Tibial nerve (tissue), 4 donors: Measurements from ENCODE around the gene TNKS2. TPM values are rescaled to one million over a fixed set of nuclear protein-coding genes. Genes with fewer than 3 reads are reported as not detected.
"Not testable (repeated sequence)": the region's sequence is repeated elsewhere in the genome, so short reads cannot be mapped to it uniquely, and the experiment has no call there.

Source experiments
- DNase-seq, 2 donors: peaks; one replicate each; pipeline ENCODE4 v3.0.0-alpha.2; 2019; ENCODE audit warnings: low spot score in 2 of 2
- H3K27ac ChIP-seq, 4 donors: fragments of 200-600 bp; sonication (generic) in 3 of 4; one replicate each; pipeline ENCODE4 v1.5.1; 2017 to 2019; ENCODE audit warnings: mild to moderate bottlenecking in 1 of 4
- H3K27me3 ChIP-seq, 2 donors: fragments of 200-600 bp; sonication (generic) in 1 of 2; one replicate each; pipeline versions ENCODE4 v1.5.1 to v1.6.0; 2017 to 2019
- H3K36me3 ChIP-seq, 3 donors: fragments of 200-600 bp; sonication (generic); one replicate each; pipeline ENCODE4 v1.5.1; 2018 to 2019
- H3K4me1 ChIP-seq, 4 donors: fragments of 200-600 bp; sonication (generic) in 3 of 4; one replicate each; pipeline ENCODE4 v1.5.1; 2017 to 2019
- H3K4me3 ChIP-seq, 4 donors: fragments of 200-600 bp; sonication (generic) in 3 of 4; one replicate each; pipeline ENCODE4 v1.5.1; 2017 to 2019; ENCODE audit warnings: mild to moderate bottlenecking in 1 of 4, moderate library complexity in 1 of 4
- H3K9me3 ChIP-seq, 4 donors: fragments of 200-600 bp; sonication (generic) in 3 of 4; one replicate each; pipeline ENCODE4 v1.5.1; 2017 to 2019
- EP300 ChIP-seq, 2 donors: sonication (generic); formaldehyde crosslinking; IDR thresholded peaks; one replicate each; pipeline ENCODE4 v1.6.1; 2017; ENCODE audit warnings: antibody characterized with exemption in 2 of 2, mild to moderate bottlenecking in 1 of 2
- POLR2A ChIP-seq, 2 donors: fragments of 450-650 bp; IDR thresholded peaks; one replicate each; pipeline ENCODE4 v1.6.1; 2017; ENCODE audit warnings: antibody characterized with exemption in 2 of 2, mild to moderate bottlenecking in 2 of 2, moderate library complexity in 2 of 2
- WGBS, 2 donors: methylation state at CpG; one replicate each; pipeline ENCODE4 v1.1.5; 2018; 5-methylcytosine and 5-hydroxymethylcytosine counted together
- total RNA-seq, 4 donors: library from RNA; depleted of rRNA; stranded (reverse); fragments of >200 nt; gene quantifications; one replicate each; pipeline ENCODE4 v1.1.0, GENCODE V29; 2016
- TF ChIP-seq, protein P1 (sequence below), 5 experiments: fragments of 200-600 bp in 3 of 5; fragments of 450-650 bp in 2 of 5; sonication (generic) in 3 of 5; IDR thresholded peaks; one replicate each; pipeline ENCODE4 v1.5.1; 2016 to 2019; ENCODE audit warnings: antibody characterized with exemption in 5 of 5, mild to moderate bottlenecking in 3 of 5, moderate library complexity in 2 of 5

The TNKS2 gene
- total RNA-seq, 4 donors from 2014 or later = 47.7 to 60.7 (median 54.0) TPM

GRCh38 chr10:91805110-91805838, 7.0 kb downstream of the TNKS2 start:
- 91 to 95% methylated on average over 2 of the region's 2 CpGs for WGBS, 2 donors
- peaks cover 0 to 14% (median 0%) of the 10 kb centered on the region in 3 donors for H3K36me3 ChIP-seq
- no peak overlapping the region for H3K27ac ChIP-seq
- H3K4me1 ChIP-seq = peaks cover 0 to 48% (median 17%) of the 10 kb centered on the region in 4 donors
- H3K27me3 ChIP-seq = no peaks in the 10 kb centered on the region
- TF ChIP-seq, protein P1, sequence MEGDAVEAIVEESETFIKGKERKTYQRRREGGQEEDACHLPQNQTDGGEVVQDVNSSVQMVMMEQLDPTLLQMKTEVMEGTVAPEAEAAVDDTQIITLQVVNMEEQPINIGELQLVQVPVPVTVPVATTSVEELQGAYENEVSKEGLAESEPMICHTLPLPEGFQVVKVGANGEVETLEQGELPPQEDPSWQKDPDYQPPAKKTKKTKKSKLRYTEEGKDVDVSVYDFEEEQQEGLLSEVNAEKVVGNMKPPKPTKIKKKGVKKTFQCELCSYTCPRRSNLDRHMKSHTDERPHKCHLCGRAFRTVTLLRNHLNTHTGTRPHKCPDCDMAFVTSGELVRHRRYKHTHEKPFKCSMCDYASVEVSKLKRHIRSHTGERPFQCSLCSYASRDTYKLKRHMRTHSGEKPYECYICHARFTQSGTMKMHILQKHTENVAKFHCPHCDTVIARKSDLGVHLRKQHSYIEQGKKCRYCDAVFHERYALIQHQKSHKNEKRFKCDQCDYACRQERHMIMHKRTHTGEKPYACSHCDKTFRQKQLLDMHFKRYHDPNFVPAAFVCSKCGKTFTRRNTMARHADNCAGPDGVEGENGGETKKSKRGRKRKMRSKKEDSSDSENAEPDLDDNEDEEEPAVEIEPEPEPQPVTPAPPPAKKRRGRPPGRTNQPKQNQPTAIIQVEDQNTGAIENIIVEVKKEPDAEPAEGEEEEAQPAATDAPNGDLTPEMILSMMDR (IDR thresholded peaks at IDR 0.05) = no peak
- TF ChIP-seq EP300 (IDR thresholded peaks at IDR 0.05) (no peak), POLR2A (IDR thresholded peaks at IDR 0.05) (no peak)
- H3K9me3 ChIP-seq = no peaks in the 10 kb centered on the region
- no peak for DNase-seq
- no peak overlapping the region for H3K4me3 ChIP-seq

- H3K27me3 ChIP-seq, H3K9me3 ChIP-seq, H3K4me3 ChIP-seq, H3K27ac ChIP-seq, DNase-seq: not testable (repeated sequence)
- WGBS, 2 donors = 96 to 97% methylated on average over 14 of the region's 14 CpGs
- Histone ChIP-seq H3K4me1 (peaks cover 0 to 41% (median 5%) of the 10 kb centered on the region in 4 donors), H3K36me3 (peaks cover 0 to 14% (median 0%) of the 10 kb centered on the region in 3 donors)
These were observed 9.0 kb downstream of the TNKS2 start for GRCh38 chr10:91807264-91807663.

DNA sequence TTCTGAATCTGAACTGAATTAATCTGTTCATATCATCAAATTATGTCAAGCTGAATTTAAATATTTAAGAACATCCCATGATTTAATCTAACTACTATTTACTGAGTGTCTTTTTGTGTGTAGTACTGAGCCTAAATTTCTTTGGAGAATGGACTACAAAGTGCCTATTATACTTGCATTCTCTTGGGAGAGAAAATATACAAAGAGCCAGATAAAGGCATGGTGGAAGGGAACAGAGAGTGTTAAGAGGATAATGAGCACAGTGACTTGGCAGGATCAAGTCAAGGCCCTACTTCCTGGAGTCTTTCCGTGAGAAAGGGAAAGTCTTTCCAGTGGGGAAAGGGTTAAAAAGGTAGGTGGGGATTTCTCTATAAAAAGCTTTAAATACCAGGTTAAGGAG, 15.0 kb downstream of the TNKS2 start:
- Histone ChIP-seq H3K27ac (no peak overlapping the region), H3K9me3 (no peaks in the 10 kb centered on the region), H3K36me3 (peaks cover 0 to 54% (median 15%) of the 10 kb centered on the region in 3 donors), H3K4me3 (no peak overlapping the region), H3K27me3 (no peaks in the 10 kb centered on the region), H3K4me1 (peaks cover 0 to 29% (median 2%) of the 10 kb centered on the region in 4 donors)
- no peak for DNase-seq
- TF ChIP-seq POLR2A (IDR thresholded peaks at IDR 0.05) (no peak), EP300 (IDR thresholded peaks at IDR 0.05) (no peak)
- TF ChIP-seq, protein P1 (IDR thresholded peaks at IDR 0.05) = no peak
- WGBS, 2 donors = 33 to 48% methylated on average over 1 of the region's 1 CpG

DNA sequence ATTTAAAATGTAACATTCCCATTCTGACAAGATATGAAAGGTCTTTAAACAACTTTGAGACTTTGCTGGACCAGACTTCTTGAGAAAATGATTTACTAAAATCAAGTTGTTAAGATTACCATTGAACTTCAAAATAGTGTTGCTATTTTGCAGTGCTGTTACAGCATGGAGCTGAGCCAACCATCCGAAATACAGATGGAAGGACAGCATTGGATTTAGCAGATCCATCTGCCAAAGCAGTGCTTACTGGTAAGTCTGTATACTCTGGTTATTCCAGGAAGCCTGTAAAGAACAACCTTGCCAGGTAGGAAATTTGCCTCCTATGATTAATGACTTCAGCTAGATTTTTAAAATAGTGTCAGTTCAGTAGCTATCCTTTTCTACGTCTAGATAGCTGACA, 18.8 kb downstream of the TNKS2 start:
- Histone ChIP-seq H3K9me3 (no peaks in the 10 kb centered on the region), H3K36me3 (peaks cover 0 to 86% (median 21%) of the 10 kb centered on the region in 3 donors), H3K4me3 (no peak overlapping the region), H3K4me1 (peaks cover 0 to 14% (median 2%) of the 10 kb centered on the region in 4 donors), H3K27ac (no peak overlapping the region), H3K27me3 (no peaks in the 10 kb centered on the region)
- 76 to 77% methylated on average over 2 of the region's 2 CpGs for WGBS, 2 donors
- TF ChIP-seq EP300 (IDR thresholded peaks at IDR 0.05) (no peak), POLR2A (IDR thresholded peaks at IDR 0.05) (no peak)
- TF ChIP-seq, protein P1 (IDR thresholded peaks at IDR 0.05) = no peak
- no peak for DNase-seq

GRCh38 chr10:91820144-91820543, 21.9 kb downstream of the TNKS2 start:
- Histone ChIP-seq H3K4me1 (no peaks in the 10 kb centered on the region), H3K27ac (no peak overlapping the region), H3K27me3 (no peaks in the 10 kb centered on the region), H3K9me3 (no peaks in the 10 kb centered on the region), H3K36me3 (peaks cover 0 to 88% (median 6%) of the 10 kb centered on the region in 3 donors), H3K4me3 (no peak overlapping the region)
- 66 to 94% methylated on average over 3 of the region's 3 CpGs for WGBS, 2 donors
- TF ChIP-seq EP300 (IDR thresholded peaks at IDR 0.05) = no peak
- no peak for TF ChIP-seq POLR2A (IDR thresholded peaks at IDR 0.05)
- TF ChIP-seq, protein P1 (IDR thresholded peaks at IDR 0.05) = no peak
- no peak for DNase-seq
